Measurements from ENCODE around the gene CRYBA2. TPM values are rescaled to one million over a fixed set of nuclear protein-coding genes. Genes with fewer than 3 reads are reported as not detected.

CRYBA2 gene
- total RNA-seq, 1 donor, result not detected

- Histone ChIP-seq H3K9me3 (ENCODE audit: low read depth, low read length) (no peaks in the 10 kb centered on the region), H3K27me3 (ENCODE audit: insufficient read depth, low read length) (no peaks in the 10 kb centered on the region), H3K4me3 (ENCODE audit: low read length) (no peak overlapping the region), H3K4me1 (ENCODE audit: insufficient read depth, low read length) (no peaks in the 10 kb centered on the region)
Observed at GRCh38 chr2:219016721-219017120, 23.5 kb upstream of the CRYBA2 start.

GRCh38 chr2:219010873-219011272, 17.7 kb upstream of the CRYBA2 start:
- Histone ChIP-seq H3K9me3 (ENCODE audit: low read depth, low read length) (no peaks in the 10 kb centered on the region), H3K4me1 (ENCODE audit: insufficient read depth, low read length) (no peaks in the 10 kb centered on the region), H3K4me3 (ENCODE audit: low read length) (no peak overlapping the region), H3K27me3 (ENCODE audit: insufficient read depth, low read length) (peaks cover 2% of the 10 kb centered on the region)

- Histone ChIP-seq H3K27me3 (ENCODE audit: insufficient read depth, low read length) (peaks cover 3% of the 10 kb centered on the region), H3K4me3 (ENCODE audit: low read length) (no peak overlapping the region), H3K9me3 (ENCODE audit: low read depth, low read length) (no peaks in the 10 kb centered on the region), H3K4me1 (ENCODE audit: insufficient read depth, low read length) (no peaks in the 10 kb centered on the region)
Observed at GRCh38 chr2:219010162-219010756, 17.0 kb upstream of the CRYBA2 start.

- no peak overlapping the region for H3K4me3 ChIP-seq (ENCODE audit: low read length)
- H3K27me3 ChIP-seq (ENCODE audit: insufficient read depth, low read length), result peaks cover 7% of the 10 kb centered on the region
- no peaks in the 10 kb centered on the region for H3K4me1 ChIP-seq (ENCODE audit: insufficient read depth, low read length)
- no peaks in the 10 kb centered on the region for H3K9me3 ChIP-seq (ENCODE audit: low read depth, low read length)
Observed at GRCh38 chr2:219009294-219009693, 16.1 kb upstream of the CRYBA2 start.

GRCh38 chr2:219003979-219004378, 10.8 kb upstream of the CRYBA2 start:
- peaks cover 56% of the 10 kb centered on the region for H3K27me3 ChIP-seq (ENCODE audit: insufficient read depth, low read length)
- H3K4me1 ChIP-seq (ENCODE audit: insufficient read depth, low read length), result peaks cover 16% of the 10 kb centered on the region
- H3K9me3 ChIP-seq (ENCODE audit: low read depth, low read length), result no peaks in the 10 kb centered on the region

GRCh38 chr2:219003267-219003634, 10.0 kb upstream of the CRYBA2 start:
- Histone ChIP-seq H3K9me3 (ENCODE audit: low read depth, low read length) (no peaks in the 10 kb centered on the region), H3K4me3 (ENCODE audit: low read length) (no peak overlapping the region), H3K27me3 (ENCODE audit: insufficient read depth, low read length) (peaks cover 58% of the 10 kb centered on the region), H3K4me1 (ENCODE audit: insufficient read depth, low read length) (peaks cover 16% of the 10 kb centered on the region)

More at GRCh38 chr2:219003979-219004378, 10.8 kb upstream of the CRYBA2 start:
- H3K4me3 ChIP-seq (ENCODE audit: low read length), result no peak overlapping the region

- Histone ChIP-seq H3K4me1 (ENCODE audit: insufficient read depth, low read length) (peaks cover 16% of the 10 kb centered on the region), H3K9me3 (ENCODE audit: low read depth, low read length) (no peaks in the 10 kb centered on the region), H3K27me3 (ENCODE audit: insufficient read depth, low read length) (peaks cover 59% of the 10 kb centered on the region), H3K4me3 (ENCODE audit: low read length) (no peak overlapping the region)
Observed at GRCh38 chr2:219002395-219003266, 9.4 kb upstream of the CRYBA2 start.

GRCh38 chr2:219001577-219002394, 8.6 kb upstream of the CRYBA2 start:
- Histone ChIP-seq H3K27me3 (ENCODE audit: insufficient read depth, low read length) (peaks cover 66% of the 10 kb centered on the region), H3K9me3 (ENCODE audit: low read depth, low read length) (no peaks in the 10 kb centered on the region), H3K4me3 (ENCODE audit: low read length) (no peak overlapping the region), H3K4me1 (ENCODE audit: insufficient read depth, low read length) (peaks cover 16% of the 10 kb centered on the region)

- H3K4me3 ChIP-seq (ENCODE audit: low read length), result no peak overlapping the region
- no peaks in the 10 kb centered on the region for H3K9me3 ChIP-seq (ENCODE audit: low read depth, low read length)
- H3K27me3 ChIP-seq (ENCODE audit: insufficient read depth, low read length), result peaks cover 72% of the 10 kb centered on the region
- peaks cover 17% of the 10 kb centered on the region for H3K4me1 ChIP-seq (ENCODE audit: insufficient read depth, low read length)
Observed at GRCh38 chr2:219001100-219001576, 7.9 kb upstream of the CRYBA2 start.

GRCh38 chr2:219000569-219000960, 7.3 kb upstream of the CRYBA2 start:
- Histone ChIP-seq H3K9me3 (ENCODE audit: low read depth, low read length) (no peaks in the 10 kb centered on the region), H3K4me3 (ENCODE audit: low read length) (no peak overlapping the region), H3K27me3 (ENCODE audit: insufficient read depth, low read length) (peaks cover 78% of the 10 kb centered on the region), H3K4me1 (ENCODE audit: insufficient read depth, low read length) (peaks cover 22% of the 10 kb centered on the region)

- Histone ChIP-seq H3K27me3 (ENCODE audit: insufficient read depth, low read length) (peaks cover 81% of the 10 kb centered on the region), H3K4me3 (ENCODE audit: low read length) (no peak overlapping the region), H3K4me1 (ENCODE audit: insufficient read depth, low read length) (peaks cover 22% of the 10 kb centered on the region), H3K9me3 (ENCODE audit: low read depth, low read length) (no peaks in the 10 kb centered on the region)
Observed at GRCh38 chr2:218999881-219000568, 6.8 kb upstream of the CRYBA2 start.

- peaks cover 84% of the 10 kb centered on the region for H3K27me3 ChIP-seq (ENCODE audit: insufficient read depth, low read length)
- no peak overlapping the region for H3K4me3 ChIP-seq (ENCODE audit: low read length)
- peaks cover 22% of the 10 kb centered on the region for H3K4me1 ChIP-seq (ENCODE audit: insufficient read depth, low read length)
- H3K9me3 ChIP-seq (ENCODE audit: low read depth, low read length), result no peaks in the 10 kb centered on the region
Observed at GRCh38 chr2:218999021-218999880, 6.0 kb upstream of the CRYBA2 start.

GRCh38 chr2:218998414-218999002, 5.3 kb upstream of the CRYBA2 start:
- Histone ChIP-seq H3K4me3 (ENCODE audit: low read length) (no peak overlapping the region), H3K9me3 (ENCODE audit: low read depth, low read length) (no peaks in the 10 kb centered on the region), H3K27me3 (ENCODE audit: insufficient read depth, low read length) (peaks cover 84% of the 10 kb centered on the region), H3K4me1 (ENCODE audit: insufficient read depth, low read length) (peaks cover 25% of the 10 kb centered on the region)
